ENCODE data around the gene CELF5. TPM values are rescaled to one million over a fixed set of nuclear protein-coding genes. Genes with fewer than 3 reads are reported as not detected.
"Not testable (repeated sequence)": the region's sequence is repeated elsewhere in the genome, so short reads cannot be mapped to it uniquely, and the experiment has no call there.

Gene CELF5
- total RNA-seq, 2 donors from 2014 or later: 2.6 to 3.5 TPM

DNA sequence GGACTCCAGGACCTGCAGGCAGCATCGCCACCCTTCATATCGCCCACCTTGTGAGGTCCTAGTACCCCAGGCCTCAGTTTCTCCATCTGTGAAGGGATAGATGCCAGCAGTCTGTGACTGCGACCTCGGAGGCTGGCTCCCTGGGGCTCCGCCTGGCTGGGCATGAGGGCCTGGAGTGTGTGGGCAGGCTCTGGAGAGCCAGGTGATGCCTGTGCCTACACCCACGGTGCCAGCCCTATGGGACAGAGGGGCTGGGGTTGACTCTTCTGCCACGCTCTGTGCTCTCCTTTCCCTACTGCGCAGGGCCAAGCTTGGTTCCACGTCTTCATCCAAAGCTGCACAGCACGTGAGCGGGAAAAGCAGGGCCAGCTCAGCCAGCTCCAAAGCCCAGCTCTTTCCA, 115.9 kb downstream of the CELF5 start:
- no peak overlapping the region for H3K4me3 ChIP-seq (ENCODE audit: low read length)
- Mint-ChIP-seq H3K27ac (no peak overlapping the region), H3K4me3 (no peak overlapping the region), H3K36me3 (ENCODE audit: low read depth) (no peaks in the 10 kb centered on the region), H3K9me3 (no peaks in the 10 kb centered on the region), H3K27me3 (ENCODE audit: insufficient read depth) (peaks cover 23% of the 10 kb centered on the region), H3K4me1 (no peaks in the 10 kb centered on the region)
- H3K27ac ChIP-seq (ENCODE audit: low read depth, low read length): no peak overlapping the region
- DNase-seq: no peak
- no peaks in the 10 kb centered on the region for H3K36me3 ChIP-seq (ENCODE audit: control insufficient read depth, insufficient read depth, low read length)
- no peak overlapping the region for H3K9ac ChIP-seq (ENCODE audit: extremely low read depth, low read length, poor library complexity, severe bottlenecking)
- WGBS, 2 experiments (ENCODE audit: insufficient coverage in 1 of 2, insufficient read length in 1 of 2): 82 to 88% methylated on average over 8 to 11 of the region's 11 CpGs
- H3K9me3 ChIP-seq (ENCODE audit: control insufficient read depth, low read length): no peaks in the 10 kb centered on the region
- no peaks in the 10 kb centered on the region for H3K27me3 ChIP-seq (ENCODE audit: control insufficient read depth, insufficient read depth, low read length, poor library complexity, severe bottlenecking)
- H3K4me1 ChIP-seq (ENCODE audit: control insufficient read depth, insufficient read depth, low read length): no peaks in the 10 kb centered on the region
- TF ChIP-seq, protein P1, sequence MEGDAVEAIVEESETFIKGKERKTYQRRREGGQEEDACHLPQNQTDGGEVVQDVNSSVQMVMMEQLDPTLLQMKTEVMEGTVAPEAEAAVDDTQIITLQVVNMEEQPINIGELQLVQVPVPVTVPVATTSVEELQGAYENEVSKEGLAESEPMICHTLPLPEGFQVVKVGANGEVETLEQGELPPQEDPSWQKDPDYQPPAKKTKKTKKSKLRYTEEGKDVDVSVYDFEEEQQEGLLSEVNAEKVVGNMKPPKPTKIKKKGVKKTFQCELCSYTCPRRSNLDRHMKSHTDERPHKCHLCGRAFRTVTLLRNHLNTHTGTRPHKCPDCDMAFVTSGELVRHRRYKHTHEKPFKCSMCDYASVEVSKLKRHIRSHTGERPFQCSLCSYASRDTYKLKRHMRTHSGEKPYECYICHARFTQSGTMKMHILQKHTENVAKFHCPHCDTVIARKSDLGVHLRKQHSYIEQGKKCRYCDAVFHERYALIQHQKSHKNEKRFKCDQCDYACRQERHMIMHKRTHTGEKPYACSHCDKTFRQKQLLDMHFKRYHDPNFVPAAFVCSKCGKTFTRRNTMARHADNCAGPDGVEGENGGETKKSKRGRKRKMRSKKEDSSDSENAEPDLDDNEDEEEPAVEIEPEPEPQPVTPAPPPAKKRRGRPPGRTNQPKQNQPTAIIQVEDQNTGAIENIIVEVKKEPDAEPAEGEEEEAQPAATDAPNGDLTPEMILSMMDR (conservative IDR thresholded peaks at IDR 0.05): no peak

DNA sequence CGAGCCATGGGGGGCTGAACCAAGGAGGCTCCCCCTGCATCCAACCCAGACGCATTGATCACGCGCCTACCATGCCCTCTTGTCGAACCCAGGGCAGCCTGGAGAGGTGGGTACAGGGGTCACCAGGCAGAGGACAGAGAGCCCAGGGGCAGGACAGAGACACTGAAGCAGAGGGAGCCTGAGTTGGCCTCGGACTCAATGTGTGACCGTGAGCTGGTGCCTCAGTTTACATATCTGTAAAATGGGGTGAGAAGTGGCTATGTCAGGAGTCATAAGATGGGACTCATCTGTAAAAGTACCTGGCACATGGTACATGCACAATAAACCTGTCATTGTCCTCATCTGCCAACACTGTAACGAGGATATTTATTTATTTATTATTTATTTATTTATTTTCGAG, 117.8 kb downstream of the CELF5 start:
- H3K9me3 ChIP-seq (ENCODE audit: control insufficient read depth, low read length): no peaks in the 10 kb centered on the region
- Mint-ChIP-seq H3K36me3 (ENCODE audit: low read depth) (no peaks in the 10 kb centered on the region), H3K4me1 (no peaks in the 10 kb centered on the region), H3K4me3 (no peak overlapping the region), H3K9me3 (no peaks in the 10 kb centered on the region), H3K27me3 (ENCODE audit: insufficient read depth) (peaks cover 32% of the 10 kb centered on the region), H3K27ac (no peak overlapping the region)
- DNase-seq: no peak
- TF ChIP-seq, protein P1 (conservative IDR thresholded peaks at IDR 0.05): no peak
- H3K27me3 ChIP-seq (ENCODE audit: control insufficient read depth, insufficient read depth, low read length, poor library complexity, severe bottlenecking): peaks cover 5% of the 10 kb centered on the region
- no peak overlapping the region for H3K9ac ChIP-seq (ENCODE audit: extremely low read depth, low read length, poor library complexity, severe bottlenecking)
- WGBS, 2 experiments (ENCODE audit: insufficient coverage in 1 of 2, insufficient read length in 1 of 2): 80 to 93% methylated on average over 6 to 8 of the region's 9 CpGs
- H3K4me3 ChIP-seq (ENCODE audit: low read length): no peak overlapping the region
- H3K4me1 ChIP-seq (ENCODE audit: control insufficient read depth, insufficient read depth, low read length): no peaks in the 10 kb centered on the region
- no peak overlapping the region for H3K27ac ChIP-seq (ENCODE audit: low read depth, low read length)
- no peaks in the 10 kb centered on the region for H3K36me3 ChIP-seq (ENCODE audit: control insufficient read depth, insufficient read depth, low read length)

- not testable (repeated sequence) for H3K4me1 ChIP-seq (ENCODE audit: control insufficient read depth, insufficient read depth, low read length); H3K4me3 Mint-ChIP-seq; DNase-seq; H3K36me3 Mint-ChIP-seq (ENCODE audit: low read depth); H3K9ac ChIP-seq (ENCODE audit: extremely low read depth, low read length, poor library complexity, severe bottlenecking); H3K4me1 Mint-ChIP-seq; H3K36me3 ChIP-seq (ENCODE audit: control insufficient read depth, insufficient read depth, low read length); H3K9me3 ChIP-seq (ENCODE audit: control insufficient read depth, low read length); H3K9me3 Mint-ChIP-seq; H3K27me3 ChIP-seq (ENCODE audit: control insufficient read depth, insufficient read depth, low read length, poor library complexity, severe bottlenecking); H3K27ac Mint-ChIP-seq; H3K4me3 ChIP-seq (ENCODE audit: low read length); H3K27ac ChIP-seq (ENCODE audit: low read depth, low read length)
- 82 to 93% methylated on average over 9 of the region's 9 CpGs for WGBS, 2 experiments (ENCODE audit: insufficient coverage in 1 of 2, insufficient read length in 1 of 2)
- peaks cover 33% of the 10 kb centered on the region for H3K27me3 Mint-ChIP-seq (ENCODE audit: insufficient read depth)
These were observed 118.5 kb downstream of the CELF5 start for GRCh38 chr19:3342962-3343361.

All from endodermal cell (in vitro differentiated cells).